ENCODE data around the gene RNF121.

Gene RNF121

DNA sequence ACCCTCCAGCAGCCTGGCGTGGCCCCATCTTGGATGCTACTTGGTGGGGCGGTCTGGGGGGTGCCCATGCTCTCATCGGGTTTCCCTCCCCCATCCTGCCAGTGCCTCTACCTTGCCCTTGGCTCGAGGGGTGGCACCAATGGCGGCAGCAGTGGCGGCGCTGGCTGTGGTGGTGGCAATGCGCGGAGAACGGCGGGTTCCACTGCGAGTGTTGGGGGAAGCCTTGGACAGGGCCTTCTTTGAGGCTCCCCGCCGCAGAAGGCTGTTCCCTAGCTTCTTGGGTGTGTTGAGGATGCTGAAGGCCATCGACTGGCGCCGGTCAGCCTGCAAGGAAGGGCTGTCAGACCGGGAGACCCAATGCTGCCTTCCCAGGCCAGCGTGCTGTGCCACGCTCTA is 74.9 kb downstream of the RNF121 start:
- FAIRE-seq (no peak), DNase-seq (ENCODE audit: insufficient read length, low spot score) (no peak)

DNA sequence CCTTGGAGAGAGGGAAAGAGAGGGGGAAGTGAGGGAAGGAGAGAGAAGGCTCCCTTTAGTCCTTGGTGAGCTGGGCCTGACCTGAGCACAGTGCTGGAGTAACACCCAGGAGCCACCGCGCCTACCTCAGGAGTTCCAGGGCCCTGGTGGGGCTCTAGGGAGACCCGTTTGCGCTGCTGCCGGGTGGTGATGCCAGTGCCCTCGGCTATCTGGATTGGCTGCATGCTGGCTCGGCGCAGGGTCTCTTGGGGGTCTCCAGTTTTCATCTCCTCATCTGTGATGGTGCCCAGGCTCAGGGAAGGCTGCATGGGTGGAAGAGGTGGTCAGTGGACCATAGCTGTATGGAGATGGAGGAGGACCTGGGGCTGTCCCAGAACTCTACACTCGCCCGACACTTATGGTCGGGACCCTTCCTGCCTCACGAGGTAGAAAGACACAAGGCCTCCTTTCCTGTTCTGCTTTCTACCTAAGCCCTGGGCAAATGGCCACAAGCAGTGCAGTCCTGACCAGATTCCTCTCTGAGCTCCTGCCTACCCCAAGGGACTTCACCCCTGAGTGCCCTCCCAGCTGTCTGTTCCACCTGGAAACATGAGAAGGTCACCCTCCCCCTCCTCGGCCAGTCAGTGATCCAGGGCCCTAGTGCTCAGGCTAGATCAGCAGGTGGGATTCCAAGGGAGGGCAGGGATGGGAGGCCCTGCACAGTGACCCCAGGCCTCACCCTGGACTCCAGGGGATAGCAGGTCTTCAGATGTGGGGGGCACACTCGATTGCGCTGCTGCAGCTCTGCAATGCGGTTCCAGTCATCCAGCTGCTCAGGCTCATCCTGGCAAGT is 75.9 kb downstream of the RNF121 start:
- DNase-seq (ENCODE audit: insufficient read length, low spot score) (no peak), FAIRE-seq (no peak)

DNA sequence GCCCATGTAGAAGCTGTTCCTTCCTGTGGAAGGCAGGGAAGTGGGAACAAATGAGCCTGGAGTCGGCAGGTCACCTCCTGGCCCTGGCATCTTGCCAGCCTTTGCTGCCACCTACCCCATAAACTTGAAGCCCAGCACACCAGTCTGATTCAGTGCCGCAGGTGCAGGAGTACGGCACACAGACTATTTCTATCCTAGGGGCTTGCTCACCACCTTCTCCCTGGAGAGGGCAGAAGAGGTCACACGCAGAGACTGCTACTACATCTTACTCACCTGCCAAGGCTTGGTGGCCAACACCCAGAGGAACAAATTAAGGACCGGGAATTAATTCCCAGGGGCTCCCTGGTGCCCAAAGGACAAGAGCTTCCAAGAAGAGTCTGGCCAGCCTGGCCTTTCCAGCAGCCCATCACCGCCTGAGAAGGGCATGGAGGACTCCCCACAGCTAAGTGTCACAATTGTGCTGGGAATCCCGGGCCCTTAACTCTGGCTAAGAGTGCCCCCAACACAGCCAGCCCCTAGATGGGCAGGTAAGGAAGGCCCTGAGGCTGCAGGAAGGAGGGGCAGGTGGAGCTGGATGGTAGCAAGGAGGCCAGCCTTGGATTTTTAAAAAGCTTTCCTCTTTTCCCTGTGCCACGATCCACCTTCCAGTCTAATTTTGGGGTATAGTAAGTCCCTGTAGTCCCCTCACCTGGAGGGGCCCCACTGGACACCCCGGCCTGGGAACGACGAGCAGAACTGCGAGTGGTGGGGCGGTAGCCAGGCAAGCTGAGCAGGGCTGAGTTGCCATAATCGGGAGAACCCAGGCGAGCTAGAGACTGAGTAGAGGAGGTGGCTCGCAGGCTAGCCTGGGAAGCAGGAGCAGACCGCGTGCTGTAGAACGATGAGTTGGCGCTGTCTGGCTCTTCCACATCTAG is 76.8 kb downstream of the RNF121 start:
- DNase-seq (ENCODE audit: insufficient read length, low spot score) (no peak), FAIRE-seq (no peak)

DNA sequence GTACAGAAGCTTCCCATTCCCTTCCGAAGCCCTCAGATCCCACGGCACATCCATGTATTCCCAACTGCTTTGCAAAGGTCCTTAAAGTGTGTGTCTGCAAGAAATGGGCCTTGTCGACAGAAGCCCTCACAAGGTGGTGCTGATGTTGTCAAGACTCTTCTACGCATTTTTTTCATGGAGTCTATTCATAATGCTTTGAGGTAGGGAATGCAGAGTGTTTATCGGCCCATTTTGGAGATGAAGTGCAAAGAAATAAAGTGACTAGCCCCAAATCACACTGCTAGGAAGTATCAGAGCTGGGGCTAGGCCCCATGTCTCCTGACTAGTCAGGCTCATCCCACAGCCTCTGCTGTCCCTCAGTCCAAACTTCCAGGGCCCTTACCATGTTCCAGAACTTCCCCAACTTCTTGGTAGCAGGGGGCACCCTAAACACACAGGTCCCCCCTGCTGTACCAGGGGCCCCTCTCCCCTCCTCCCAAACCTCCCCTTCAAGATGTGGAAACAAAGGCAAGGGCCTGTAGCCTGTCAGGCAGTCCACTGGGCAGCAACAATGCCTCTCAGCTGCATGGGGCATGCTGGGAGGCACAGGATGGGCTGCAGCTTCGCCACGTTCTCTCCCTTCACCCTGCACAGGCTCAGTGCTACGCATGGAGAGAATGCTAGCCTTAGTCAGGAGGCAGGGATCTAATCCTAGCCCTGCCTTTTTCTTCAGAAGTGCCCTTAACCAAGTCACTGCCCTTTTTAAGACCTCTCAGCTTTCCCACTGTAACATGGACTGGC is 77.7 kb downstream of the RNF121 start:
- FAIRE-seq (no peak), DNase-seq (ENCODE audit: insufficient read length, low spot score) (no peak)

DNA sequence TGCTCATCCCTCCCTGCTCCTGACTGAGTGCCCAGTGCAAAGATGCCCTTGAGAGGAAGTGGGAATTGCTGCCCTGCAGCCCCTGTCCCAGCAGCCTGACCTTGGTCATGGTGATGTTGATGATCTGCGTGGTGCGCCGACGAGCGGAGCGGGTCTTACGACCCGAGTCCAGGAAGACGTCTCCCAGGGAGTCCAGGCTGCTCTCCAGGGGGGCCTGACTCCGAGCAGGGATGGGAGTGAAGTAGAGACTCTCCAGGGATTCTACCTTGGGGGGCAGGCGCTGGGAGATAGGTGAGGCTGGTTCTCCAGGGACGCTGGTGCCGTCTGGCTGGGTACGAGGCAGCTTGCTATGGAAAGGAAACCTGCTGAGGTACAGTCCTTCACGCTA is 78.2 kb downstream of the RNF121 start:
- FAIRE-seq, result no peak
- DNase-seq (ENCODE audit: insufficient read length, low spot score), result no peak

DNA sequence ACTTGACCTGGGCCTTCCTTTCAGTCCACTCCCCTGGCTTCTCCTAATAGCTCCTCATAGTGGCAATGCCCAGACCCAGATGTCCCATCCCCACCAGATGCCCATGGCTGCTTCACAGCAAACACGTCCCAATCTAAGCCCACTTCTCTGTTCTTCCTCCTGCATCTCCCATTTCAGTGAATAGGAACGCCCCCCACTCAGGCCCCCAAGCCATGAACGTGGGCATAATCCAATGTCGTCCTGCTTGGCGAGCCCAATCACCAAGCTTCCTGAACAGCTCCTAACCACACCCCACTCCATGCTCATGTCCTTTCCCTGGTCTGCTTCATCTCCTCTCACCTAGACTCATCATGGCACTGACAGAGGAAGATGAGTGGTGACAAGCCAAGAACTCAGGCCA is 78.7 kb downstream of the RNF121 start:
- DNase-seq (ENCODE audit: insufficient read length, low spot score) (no peak), FAIRE-seq (no peak)

DNA sequence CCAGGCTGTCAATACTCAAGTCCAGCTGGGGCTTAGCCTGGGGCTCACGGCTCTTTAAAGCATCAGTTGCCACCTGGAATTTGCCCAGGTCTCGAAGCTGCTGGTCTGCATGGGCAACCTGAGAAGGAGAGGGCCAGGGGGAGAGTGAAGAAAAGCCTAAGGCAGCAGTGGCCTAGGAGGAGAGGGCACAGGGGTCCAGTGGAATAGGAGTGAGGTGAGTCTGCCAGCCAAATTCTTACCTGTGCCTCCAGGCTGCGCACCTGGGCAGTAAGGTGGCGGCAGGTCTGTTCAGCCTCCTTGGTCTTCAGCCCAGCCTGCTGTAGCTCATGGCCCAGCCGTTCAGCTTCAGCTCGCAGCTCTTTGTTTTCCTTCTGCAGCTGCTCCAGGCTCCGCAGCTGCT is 79.9 kb downstream of the RNF121 start:
- FAIRE-seq, result no peak
- DNase-seq (ENCODE audit: insufficient read length, low spot score), result no peak

DNA sequence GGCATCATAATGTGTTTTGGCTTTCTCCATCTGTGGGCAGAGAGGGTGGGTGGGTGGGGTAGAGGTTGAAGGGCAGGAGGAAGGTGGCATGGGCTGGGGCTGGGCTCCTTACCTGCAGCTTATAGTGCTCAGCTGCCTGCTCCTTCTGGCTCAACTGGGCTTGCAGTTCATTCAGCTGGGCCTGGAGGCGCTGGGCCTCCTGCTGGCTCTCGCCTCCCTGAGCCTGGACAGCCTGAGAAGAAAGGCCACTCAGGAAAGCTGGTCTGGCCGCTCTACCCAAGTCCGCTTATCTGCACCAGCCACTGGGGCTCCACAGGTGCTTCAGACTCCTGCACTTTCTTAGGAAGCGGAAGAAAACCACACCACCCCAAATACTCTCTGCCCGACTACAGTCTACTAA is 80.3 kb downstream of the RNF121 start:
- DNase-seq (ENCODE audit: insufficient read length, low spot score) (no peak), FAIRE-seq (no peak)

DNA sequence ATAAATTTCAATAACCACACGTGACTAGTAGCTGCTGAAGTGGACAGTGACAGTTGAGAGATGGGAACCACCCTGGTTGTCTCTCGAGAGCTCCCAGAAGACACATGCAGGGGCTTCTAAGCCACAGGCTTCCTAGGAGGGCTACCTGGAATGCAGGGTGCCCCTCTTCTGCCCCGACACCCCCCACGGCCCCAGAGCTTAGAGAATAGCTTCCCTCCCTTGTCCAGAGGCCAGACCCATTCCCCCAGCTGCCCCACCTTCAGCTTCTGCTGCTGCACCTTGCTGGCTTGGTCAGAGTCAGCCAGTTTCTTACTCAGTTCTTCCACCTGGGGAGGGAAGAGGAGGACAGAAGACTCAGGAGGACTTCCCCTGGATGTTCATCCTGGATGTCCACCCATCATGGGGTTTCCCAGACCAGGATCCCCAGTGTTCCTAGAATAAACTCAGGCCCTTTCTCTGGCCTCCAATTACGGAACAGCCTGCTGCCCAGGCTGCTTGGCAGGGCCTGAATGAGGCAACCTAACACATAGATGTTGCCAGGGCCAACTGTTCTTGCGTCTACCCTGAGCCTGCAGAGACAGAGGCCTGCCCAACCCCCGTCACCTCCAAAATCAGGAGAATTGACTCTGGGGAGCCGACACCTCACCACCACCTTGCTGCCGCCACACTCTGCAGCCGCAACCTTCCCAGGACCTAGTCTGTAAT is 81.8 kb downstream of the RNF121 start:
- DNase-seq (ENCODE audit: insufficient read length, low spot score), result no peak
- no peak for FAIRE-seq

DNA sequence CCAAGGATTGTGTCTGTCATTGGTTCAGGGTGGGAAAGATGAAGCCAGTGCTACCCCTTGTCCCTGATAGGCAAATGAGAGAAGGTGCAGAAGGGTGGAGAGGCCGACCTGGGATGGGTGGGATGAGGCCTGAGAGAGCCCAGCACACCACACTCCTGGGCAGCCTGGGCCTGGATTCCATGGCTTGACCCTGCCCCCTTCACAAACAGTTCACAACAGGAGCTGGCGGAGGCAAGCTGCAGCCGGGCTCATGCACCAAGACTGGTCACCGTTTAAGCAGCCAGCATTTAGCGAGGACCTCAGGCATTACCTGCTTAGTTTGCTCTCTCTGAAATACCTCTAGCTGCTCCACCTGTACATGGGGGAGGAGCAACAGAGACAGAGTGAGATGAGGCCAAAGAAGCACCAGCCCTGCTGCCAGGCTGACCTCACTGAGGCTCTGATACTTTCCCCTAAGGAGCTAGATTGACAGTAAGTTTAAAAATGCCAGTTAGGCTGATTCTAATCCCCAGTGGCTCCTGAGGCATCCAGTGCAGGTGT is 83.3 kb downstream of the RNF121 start:
- FAIRE-seq, result no peak
- DNase-seq (ENCODE audit: insufficient read length, low spot score), result no peak

DNA sequence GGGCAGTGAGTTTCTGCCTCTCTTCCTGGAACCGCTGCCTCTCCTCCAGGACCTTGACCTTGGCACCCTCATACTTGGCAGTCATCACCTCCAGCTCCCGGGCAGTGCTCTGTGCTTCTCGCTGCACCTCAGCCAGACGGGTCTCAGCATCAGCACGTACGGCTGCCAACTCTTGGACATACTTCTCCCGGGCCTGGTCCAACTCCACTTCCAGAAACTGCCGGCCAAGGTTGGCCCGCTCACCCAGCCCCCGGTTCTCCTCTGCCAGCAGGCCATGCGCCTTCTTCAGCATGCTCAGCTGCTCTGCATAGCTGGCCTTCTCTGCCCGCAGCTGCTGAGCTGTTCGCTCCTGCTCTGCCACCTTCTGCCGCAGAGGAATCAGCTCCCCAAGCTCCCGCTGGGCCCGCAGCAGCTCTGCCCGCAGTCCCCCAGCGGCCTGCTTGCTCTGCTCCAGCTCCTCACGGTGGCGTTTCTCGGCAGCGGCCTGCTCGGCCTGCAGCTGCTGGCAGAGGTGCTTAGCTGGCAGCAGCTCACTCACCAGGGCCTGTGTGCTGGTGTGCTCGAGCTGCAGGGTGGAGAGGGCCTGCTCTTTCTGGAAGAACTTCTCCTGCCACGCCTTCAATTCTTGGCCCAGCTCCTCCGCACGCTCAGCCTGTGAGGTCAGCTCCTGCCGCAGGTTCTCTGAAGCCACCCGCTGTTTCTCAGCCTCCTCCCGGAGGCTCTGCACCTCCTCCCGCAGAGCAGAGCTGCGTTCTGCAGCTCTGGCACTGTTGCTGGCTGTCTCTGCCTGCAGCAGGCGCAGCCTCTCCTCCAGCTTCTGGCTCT is 84.3 kb downstream of the RNF121 start:
- DNase-seq (ENCODE audit: insufficient read length, low spot score) (no peak), FAIRE-seq (no peak)

DNA sequence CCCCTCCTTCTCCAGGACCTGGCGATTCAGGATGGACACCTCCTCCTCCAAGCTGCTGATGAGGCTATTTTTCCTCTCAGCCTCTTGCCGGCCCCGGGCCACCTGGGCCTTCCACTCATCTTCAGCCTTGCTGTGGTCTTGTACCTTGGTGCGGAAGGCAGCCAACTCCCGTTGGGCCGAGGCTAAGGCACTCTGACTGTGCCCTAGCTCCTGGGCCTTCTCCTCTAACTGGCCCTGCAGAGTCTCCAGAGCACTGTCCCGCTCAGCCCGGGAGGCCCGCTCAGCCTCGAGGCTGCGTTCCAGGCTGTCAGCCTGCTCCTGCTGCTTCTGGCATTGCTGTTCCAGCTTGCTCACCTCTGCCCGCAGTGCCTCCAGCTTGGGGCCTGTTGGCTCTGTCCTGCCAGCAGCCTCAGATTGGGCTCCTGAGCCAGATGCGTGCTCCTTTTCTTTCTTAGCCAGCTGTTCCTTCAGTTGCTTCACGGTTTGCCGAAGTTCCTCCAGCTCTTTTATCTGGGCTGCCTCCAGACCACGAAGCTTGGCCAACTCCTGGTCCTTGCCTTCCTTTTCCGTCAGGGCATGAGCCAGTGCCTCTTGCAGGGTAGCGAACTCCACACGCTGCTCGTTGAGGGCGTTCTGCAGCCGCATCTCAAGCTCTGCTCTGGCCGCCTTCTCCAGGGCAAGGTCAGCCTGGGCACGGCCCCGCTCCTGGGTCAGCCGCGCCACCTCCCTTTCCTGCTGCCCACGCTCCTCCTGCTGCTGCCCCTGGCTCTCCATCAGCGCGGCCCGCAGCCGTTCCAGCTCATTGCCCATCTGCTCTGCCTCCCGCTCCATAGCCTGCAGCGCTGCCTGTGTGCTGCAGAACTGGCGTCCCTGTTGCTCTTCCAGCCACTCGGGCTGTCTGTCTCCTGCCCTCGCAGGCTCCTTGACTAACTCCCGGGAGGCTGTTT is 85.2 kb downstream of the RNF121 start:
- FAIRE-seq (no peak), DNase-seq (ENCODE audit: insufficient read length, low spot score) (no peak)

DNA sequence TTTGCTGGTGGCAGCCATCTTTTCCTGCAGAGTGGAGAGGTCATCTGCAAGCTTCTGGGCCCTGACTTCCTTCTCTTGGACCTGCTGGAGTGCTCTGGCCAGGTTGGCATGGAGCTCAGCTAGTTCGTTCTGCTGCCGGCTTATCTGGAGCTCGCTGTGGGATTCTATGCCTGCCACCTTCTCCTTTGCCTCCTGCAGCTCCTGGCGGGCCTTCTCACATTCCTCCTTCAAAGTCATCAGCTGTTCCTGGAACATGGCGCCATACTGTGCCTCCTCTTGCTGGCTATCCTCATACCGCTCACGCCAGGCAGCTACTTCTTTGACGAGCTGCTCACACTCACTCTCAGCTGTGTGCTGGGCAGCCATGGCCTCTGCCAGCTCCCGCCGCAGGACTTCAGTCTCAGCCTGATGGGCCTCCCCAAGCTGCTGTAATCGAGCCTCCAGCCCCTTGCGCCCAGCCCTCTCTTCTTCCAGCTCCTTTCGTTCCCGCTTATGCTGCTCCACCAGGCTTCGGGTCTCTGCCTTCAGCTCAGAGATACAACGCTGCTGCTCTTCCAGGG is 86.0 kb downstream of the RNF121 start:
- FAIRE-seq, result no peak
- DNase-seq (ENCODE audit: insufficient read length, low spot score), result no peak

DNA sequence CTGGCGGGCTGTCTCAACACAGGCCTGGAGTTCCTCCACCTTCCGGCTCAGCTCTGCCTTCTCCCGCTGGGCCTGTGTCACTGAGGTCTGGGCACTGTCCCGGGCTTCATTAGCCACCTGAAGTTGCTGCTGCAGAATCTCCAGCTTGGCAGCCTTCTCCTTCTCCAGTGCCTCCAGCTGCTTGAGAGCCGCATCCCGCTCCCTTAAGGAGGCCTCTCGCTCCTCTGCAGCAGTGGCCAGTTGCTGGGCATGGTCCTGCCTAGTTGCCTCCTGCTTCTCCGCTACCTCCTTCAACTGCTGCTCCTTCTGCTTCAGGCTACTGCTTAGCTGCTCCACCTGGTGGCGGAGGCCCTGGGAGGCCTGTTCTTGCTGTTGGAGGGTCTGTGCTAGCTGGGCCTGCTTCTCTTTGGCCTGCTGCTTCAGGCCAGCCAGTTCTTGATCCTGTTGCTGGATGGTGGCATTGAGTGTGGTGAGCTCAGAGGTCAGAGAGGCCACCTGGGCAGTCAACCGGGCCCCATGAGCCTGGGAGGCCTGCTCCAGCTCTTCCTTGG is 86.7 kb downstream of the RNF121 start:
- peak; percentile 59 for FAIRE-seq
- DNase-seq (ENCODE audit: insufficient read length, low spot score), result no peak

DNA sequence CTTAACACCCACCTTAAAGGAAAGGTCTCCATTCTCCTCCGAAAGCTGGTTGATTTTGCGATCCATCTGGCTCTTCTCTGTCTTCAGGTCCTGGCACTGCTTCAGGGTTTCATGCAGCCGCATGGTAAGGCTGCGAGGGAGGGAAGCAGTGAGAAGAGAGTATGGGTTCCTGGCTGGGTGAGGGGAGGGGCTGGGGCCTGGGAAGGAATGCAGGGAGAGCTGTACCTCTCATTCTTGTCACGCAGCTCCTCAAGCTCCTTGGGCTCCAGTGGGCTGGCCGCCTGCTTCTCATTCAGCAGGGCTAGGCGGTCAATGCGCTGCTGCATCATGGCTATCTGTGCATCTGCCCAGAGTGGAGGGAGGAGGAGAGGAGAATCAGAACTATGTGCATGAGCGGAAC is 89.3 kb downstream of the RNF121 start:
- DNase-seq (ENCODE audit: insufficient read length, low spot score), result no peak
- no peak for FAIRE-seq

DNA sequence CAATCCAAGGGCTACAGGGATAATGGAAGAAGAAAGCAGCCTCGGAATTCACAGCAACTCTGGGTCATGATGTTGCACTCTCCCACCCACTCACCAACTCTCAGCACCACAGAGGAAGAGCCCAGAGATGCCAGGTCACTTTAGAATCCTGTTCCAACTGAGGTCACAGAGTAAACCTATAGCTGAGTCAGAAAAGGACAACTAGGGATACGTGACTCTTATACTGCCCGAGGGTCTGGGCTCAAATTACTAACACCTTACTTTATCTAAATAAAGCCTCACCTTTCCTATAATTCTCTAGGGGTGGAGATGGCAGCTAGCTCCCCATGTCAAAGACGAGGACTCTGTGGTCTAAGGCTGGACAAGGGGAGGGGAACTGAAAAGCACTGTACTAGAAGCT is 94.5 kb downstream of the RNF121 start:
- DNase-seq (ENCODE audit: insufficient read length, low spot score), result no peak
- FAIRE-seq, result no peak

DNA sequence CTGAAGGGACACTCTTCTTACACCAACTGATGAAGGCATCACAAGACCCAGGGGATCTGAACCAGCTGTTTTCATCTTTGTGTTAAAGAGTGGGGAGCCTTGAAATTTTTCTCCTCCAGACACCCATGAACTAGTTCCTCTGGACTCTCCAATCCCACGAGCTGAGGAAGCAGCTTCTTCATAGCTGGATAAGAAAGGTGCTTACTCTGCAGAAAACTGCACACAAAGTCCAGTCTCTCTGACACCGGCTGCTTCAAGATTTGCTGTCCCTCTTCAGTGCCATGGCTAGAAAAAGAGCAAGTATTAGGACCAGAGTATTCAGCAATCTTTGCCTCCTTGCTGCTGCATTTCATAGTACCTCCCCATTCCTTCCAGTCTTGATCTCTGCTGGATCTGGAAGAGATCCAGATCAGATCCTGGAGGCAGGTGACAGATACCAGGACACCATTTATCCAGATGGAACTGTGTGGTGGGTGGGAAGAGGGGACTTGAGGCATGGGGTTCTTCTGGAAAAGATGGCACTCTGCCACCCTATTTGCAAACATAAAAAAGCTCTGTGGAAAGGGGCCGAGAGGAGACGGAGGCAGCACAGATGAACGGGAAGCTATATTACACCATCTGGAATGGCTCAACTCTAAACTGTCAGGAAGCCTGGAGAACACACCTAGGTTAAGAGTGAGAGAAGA is 95.4 kb downstream of the RNF121 start:
- FAIRE-seq, result no peak

More for the DNA sequence above, 95.4 kb downstream of the RNF121 start:
- no peak for DNase-seq (ENCODE audit: insufficient read length, low spot score)
